Endodermal cell (in vitro differentiated cells): ENCODE measurements around the gene GOLGA1. TPM values are rescaled to one million over a fixed set of nuclear protein-coding genes. Genes with fewer than 3 reads are reported as not detected.

Experiments used
- DNase-seq: peaks from one replicate; pipeline ENCODE4 v3.0.0-alpha.2; 2017
- H3K27ac ChIP-seq: 2 replicates; pipeline ENCODE4 v1.5.1; 2013; ENCODE audit warnings: mild to moderate bottlenecking, low read depth, low read length, moderate library complexity
- H3K27me3 ChIP-seq: 2 replicates; pipeline ENCODE4 v1.6.1; 2013; ENCODE audit warnings: mild to moderate bottlenecking, low read length, moderate library complexity; ENCODE audit not compliant: insufficient read depth, control insufficient read depth, poor library complexity, severe bottlenecking
- H3K36me3 ChIP-seq: 2 replicates; pipeline ENCODE4 v1.7.0; 2013; ENCODE audit warnings: mild to moderate bottlenecking, low read length, moderate library complexity; ENCODE audit not compliant: control insufficient read depth, insufficient read depth
- H3K4me1 ChIP-seq: one replicate; pipeline ENCODE4 v1.7.0; 2013; ENCODE audit warnings: low read length; ENCODE audit not compliant: control insufficient read depth, insufficient read depth
- H3K4me3 ChIP-seq: 2 replicates; pipeline ENCODE4 v1.5.1; 2013; ENCODE audit warnings: mild to moderate bottlenecking, low read length, moderate library complexity
- H3K9ac ChIP-seq: 2 replicates; pipeline ENCODE4 v1.6.1; 2013; ENCODE audit warnings: mild to moderate bottlenecking, low read length, moderate library complexity; ENCODE audit not compliant: poor library complexity, severe bottlenecking; ENCODE audit errors: extremely low read depth
- H3K9me3 ChIP-seq: 2 replicates; pipeline ENCODE4 v1.6.1; 2013; ENCODE audit warnings: mild to moderate bottlenecking, low read length, moderate library complexity; ENCODE audit not compliant: control insufficient read depth
- H3K27ac Mint-ChIP-seq: 2 replicates; pipeline ENCODE4 v1.8.0; 2020; ENCODE audit warnings: mixed read lengths
- H3K27me3 Mint-ChIP-seq: 2 replicates; pipeline ENCODE4 v1.8.0; 2021; ENCODE audit warnings: mild to moderate bottlenecking, mixed read lengths; ENCODE audit not compliant: insufficient read depth
- H3K36me3 Mint-ChIP-seq: 2 replicates; pipeline ENCODE4 v1.8.0; 2020; ENCODE audit warnings: low read depth, mixed read lengths
- H3K4me1 Mint-ChIP-seq: 2 replicates; pipeline ENCODE4 v1.8.0; 2020; ENCODE audit warnings: mixed read lengths
- H3K4me3 Mint-ChIP-seq: 2 replicates; pipeline ENCODE4 v1.8.0; 2020; ENCODE audit warnings: mild to moderate bottlenecking, moderate library complexity, mixed read lengths
- H3K9me3 Mint-ChIP-seq: 2 replicates; pipeline ENCODE4 v1.8.0; 2020; ENCODE audit warnings: mild to moderate bottlenecking, mixed read lengths
- CTCF ChIP-seq: fragments of 200-600 bp; sonication (generic); conservative IDR thresholded peaks from 2 replicates; pipeline ENCODE4 v1.5.0; 2021; ENCODE audit warnings: antibody characterized with exemption, mild to moderate bottlenecking
- WGBS, 2 experiments: methylation state at CpG; one replicate each; pipeline versions ENCODE4 v1.1.5 to v1.1.7; 2013; ENCODE audit warnings: missing lambda C conversion rate in 2 of 2, mixed read lengths in 1 of 2; ENCODE audit not compliant: insufficient coverage in 1 of 2, insufficient read length in 1 of 2; 5-methylcytosine and 5-hydroxymethylcytosine counted together
- total RNA-seq, 2 donors: library from RNA; stranded (reverse); fragmentation: NEBNext Ultra II Directional in 1 of 2; extraction: Animal tissue kit (Norgen Biotek cat#: 25700) in 1 of 2; gene quantifications; 2 replicates in 1 of 2; 3 replicates in 1 of 2; pipeline ENCODE4 v1.2.1, GENCODE V29; 2021

Gene GOLGA1
- total RNA-seq, 2 donors from 2014 or later, result 8.8 to 13.2 TPM

- Mint-ChIP-seq H3K27ac (no peak overlapping the region), H3K36me3 (peaks cover 41% of the 10 kb centered on the region), H3K4me1 (peaks cover 6% of the 10 kb centered on the region), H3K27me3 (no peaks in the 10 kb centered on the region), H3K9me3 (no peaks in the 10 kb centered on the region), H3K4me3 (no peak overlapping the region)
- Histone ChIP-seq H3K4me1 (peaks cover 2% of the 10 kb centered on the region), H3K27ac (no peak overlapping the region), H3K9me3 (no peaks in the 10 kb centered on the region), H3K27me3 (no peaks in the 10 kb centered on the region), H3K4me3 (no peak overlapping the region), H3K36me3 (peaks cover 10% of the 10 kb centered on the region), H3K9ac (no peak overlapping the region)
- TF ChIP-seq CTCF, result no peak
- DNase-seq, result no peak
- 89 to 92% methylated on average over 12 to 17 of the region's 17 CpGs for WGBS, 2 experiments
These were observed 53.9 kb downstream of the GOLGA1 start for GRCh38 chr9:124886866-124887492.

- Mint-ChIP-seq H3K4me3 (no peak overlapping the region), H3K27ac (no peak overlapping the region), H3K27me3 (no peaks in the 10 kb centered on the region), H3K9me3 (no peaks in the 10 kb centered on the region), H3K36me3 (peaks cover 41% of the 10 kb centered on the region), H3K4me1 (peaks cover 6% of the 10 kb centered on the region)
- no peak for TF ChIP-seq CTCF
- Histone ChIP-seq H3K9me3 (no peaks in the 10 kb centered on the region), H3K9ac (no peak overlapping the region), H3K27me3 (no peaks in the 10 kb centered on the region), H3K4me3 (no peak overlapping the region), H3K36me3 (peaks cover 10% of the 10 kb centered on the region), H3K27ac (no peak overlapping the region), H3K4me1 (peaks cover 2% of the 10 kb centered on the region)
- no peak for DNase-seq
- 88 to 89% methylated on average over 10 of the region's 10 CpGs for WGBS, 2 experiments
These were observed 54.4 kb downstream of the GOLGA1 start for GRCh38 chr9:124886461-124886860.

- WGBS, 2 experiments, result 94 to 96% methylated on average over 2 to 4 of the region's 4 CpGs
- H3K9me3 ChIP-seq, result no peaks in the 10 kb centered on the region
- H3K36me3 ChIP-seq, result peaks cover 5% of the 10 kb centered on the region
- no peaks in the 10 kb centered on the region for H3K27me3 Mint-ChIP-seq
- peaks cover 33% of the 10 kb centered on the region for H3K36me3 Mint-ChIP-seq
- DNase-seq, result no peak
- no peaks in the 10 kb centered on the region for H3K9me3 Mint-ChIP-seq
- H3K27ac Mint-ChIP-seq, result peak overlapping the region; percentile 64
- no peak overlapping the region for H3K9ac ChIP-seq
- H3K27me3 ChIP-seq, result no peaks in the 10 kb centered on the region
- no peak overlapping the region for H3K4me3 Mint-ChIP-seq
- H3K4me1 Mint-ChIP-seq, result peaks cover 6% of the 10 kb centered on the region
- no peak for TF ChIP-seq CTCF
- no peak overlapping the region for H3K27ac ChIP-seq
- no peak overlapping the region for H3K4me3 ChIP-seq
- H3K4me1 ChIP-seq, result peaks cover 2% of the 10 kb centered on the region
These were observed 55.3 kb downstream of the GOLGA1 start for GRCh38 chr9:124885551-124885950.
